Spleen (tissue), 11 donors: ENCODE data around the gene IRF2BPL. TPM values are rescaled to one million over a fixed set of nuclear protein-coding genes. Genes with fewer than 3 reads are reported as not detected.

Experiments
- DNase-seq: peaks from one replicate; pipeline ENCODE4 v3.0.0-alpha.2; 2020
- H3K27ac ChIP-seq, 8 donors: fragments of 200-600 bp; sonication (generic) in 7 of 8; 1 replicate in 4 of 8; 2 replicates in 4 of 8; pipeline versions ENCODE4 v1.5.0 to v1.8.0; 2016 to 2021; ENCODE audit warnings: inconsistent platforms in 4 of 8, mild to moderate bottlenecking in 4 of 8, moderate library complexity in 1 of 8
- H3K27me3 ChIP-seq, 7 donors: fragments of 200-600 bp; sonication (generic) in 6 of 7; replicated peaks in 1 of 7; 1 replicate in 4 of 7; 2 replicates in 3 of 7; pipeline versions ENCODE4 v1.5.0 to v1.8.0; 2016 to 2021; ENCODE audit warnings: inconsistent platforms in 3 of 7, mild to moderate bottlenecking in 1 of 7
- H3K36me3 ChIP-seq, 6 donors: fragments of 200-600 bp; sonication (generic) in 5 of 6; 1 replicate in 4 of 6; 2 replicates in 2 of 6; pipeline versions ENCODE4 v1.5.0 to v1.8.0; 2016 to 2021; ENCODE audit warnings: inconsistent platforms in 2 of 6
- H3K4me1 ChIP-seq, 6 donors: fragments of 200-600 bp; sonication (generic) in 5 of 6; 1 replicate in 3 of 6; 2 replicates in 3 of 6; pipeline versions ENCODE4 v1.5.0 to v1.8.0; 2016 to 2021; ENCODE audit warnings: inconsistent platforms in 3 of 6
- H3K4me3 ChIP-seq, 8 donors: fragments of 200-600 bp; sonication (generic) in 7 of 8; 1 replicate in 4 of 8; 2 replicates in 4 of 8; pipeline versions ENCODE4 v1.5.0 to v1.8.0; 2016 to 2021; ENCODE audit warnings: inconsistent platforms in 4 of 8, mild to moderate bottlenecking in 4 of 8, moderate library complexity in 2 of 8
- H3K9me3 ChIP-seq, 8 donors: fragments of 200-600 bp; sonication (generic) in 7 of 8; 1 replicate in 4 of 8; 2 replicates in 4 of 8; pipeline versions ENCODE4 v1.5.0 to v1.8.0; 2016 to 2021; ENCODE audit warnings: inconsistent platforms in 4 of 8
- CTCF ChIP-seq, 11 experiments: fragments of 200-600 bp in 7 of 11; fragments of 450-650 bp in 4 of 11; sonication (generic) in 4 of 11; IDR thresholded peaks in 8 of 11; conservative IDR thresholded peaks in 3 of 11; 1 replicate in 7 of 11; 2 replicates in 4 of 11; pipeline versions ENCODE4 v1.4.0 to v1.8.0; 2016 to 2021; ENCODE audit warnings: antibody characterized with exemption in 11 of 11, inconsistent platforms in 4 of 11, mild to moderate bottlenecking in 1 of 11
- POLR2A ChIP-seq, 3 donors: fragments of 450-650 bp; IDR thresholded peaks; one replicate each; pipeline ENCODE4 v1.5.1; 2017; ENCODE audit warnings: antibody characterized with exemption in 3 of 3, mild to moderate bottlenecking in 1 of 3
- POLR2AphosphoS5 ChIP-seq, 3 donors: sonication (generic); formaldehyde crosslinking; IDR thresholded peaks; one replicate each; pipeline ENCODE4 v1.5.1; 2017; ENCODE audit warnings: antibody characterized with exemption in 3 of 3
- WGBS, 5 donors: extraction: QIAGEN DNeasy Blood & Tissue Kit in 3 of 5; methylation state at CpG; one replicate each; pipeline versions ENCODE4 v1.1.5 to v1.1.7; 2013 to 2018; 5-methylcytosine and 5-hydroxymethylcytosine counted together
- intact Hi-C: fragments of 100-400 bp; cut with DNase I; formaldehyde crosslinking; loops from one replicate; pipeline ENCODE4 v1.15.0; 2023; ENCODE audit warnings: low total_unique reads
- polyA plus RNA-seq, 3 donors: library from polyadenylated mRNA; stranded (reverse); fragments of 200-250 nt; gene quantifications; one replicate each; pipeline ENCODE4 v1.2.1, GENCODE V29; 2013
- total RNA-seq, 7 donors: library from RNA; depleted of rRNA in 3 of 7; stranded (reverse); fragments of >200 nt in 3 of 7; fragmentation: NEBNext Ultra II Directional in 4 of 7; extraction: Animal tissue kit (Norgen Biotek cat#: 25700) in 4 of 7; gene quantifications; one replicate each; pipeline versions ENCODE4 v1.1.0 to v1.2.1, GENCODE V29; 2016 to 2021
- donor health status: healthy with polysubstance abuse.
- donor health status: DM: no; HTN: no; CAD: no; lungs with moderate emphysema.
- donor health status: DM: no; HTN: no; CAD: no.
- donor health status: Bipolar disorder and iron deficiency.
- donor health status: healthy.
- donor health status: DM: no; HTN: no; CAD: no.
- donor health status: DM: yes; HTN: yes; CAD: no.

Gene IRF2BPL
- total and polyA plus RNA-seq, 10 donors = 4.1 to 62.7 (median 46.2) TPM

GRCh38 chr14:77025744-77026165 lies 2.8 kb downstream of the IRF2BPL start:
- Histone ChIP-seq H3K4me1 (peaks cover 38 to 75% (median 67%) of the 10 kb centered on the region in 6 donors), H3K4me3 (peak overlapping the region; percentile 59 to 95 (median 70)), H3K36me3 (peaks cover 0 to 39% (median 9%) of the 10 kb centered on the region in 6 donors), H3K27ac (peak overlapping the region; percentile 97 to 100 (median 100)), H3K27me3 (no peaks in the 10 kb centered on the region), H3K9me3 (no peaks in the 10 kb centered on the region)
- intact Hi-C loops = loop anchor here (5.0 kb wide), 1 partner anchor 68 kb away; no protein-coding TSS in a partner anchor
- DNase-seq = peak; percentile 84
- TF ChIP-seq CTCF (IDR thresholded peaks at IDR 0.05 in 8 of 11, conservative IDR thresholded peaks at IDR 0.05 in 3 of 11) = no peak
- TF ChIP-seq POLR2AphosphoS5 (IDR thresholded peaks at IDR 0.05) = peak in 2 of 3 donors; percentile 52 to 67
- TF ChIP-seq POLR2A (IDR thresholded peaks at IDR 0.05) = no peak
- WGBS, 5 donors = 57 to 88% (median 73%) methylated on average over 24 to 42 of the region's 42 CpGs

- Histone ChIP-seq H3K27me3 (no peaks in the 10 kb centered on the region), H3K4me1 (peaks cover 33 to 60% (median 54%) of the 10 kb centered on the region in 6 donors), H3K4me3 (peak overlapping the region in 7 of 8 donors; percentile 22 to 95 (median 69)), H3K27ac (peak overlapping the region in 7 of 8 donors; percentile 51 to 100 (median 79)), H3K36me3 (peaks cover 0 to 39% (median 9%) of the 10 kb centered on the region in 6 donors), H3K9me3 (no peaks in the 10 kb centered on the region)
- WGBS, 5 donors = 29 to 46% (median 36%) methylated on average over 16 of the region's 16 CpGs
- intact Hi-C loops = no loop called here
- peak in 2 of 3 donors; percentile 53 to 57 for TF ChIP-seq POLR2AphosphoS5 (IDR thresholded peaks at IDR 0.05)
- no peak for TF ChIP-seq POLR2A (IDR thresholded peaks at IDR 0.05)
- no peak for TF ChIP-seq CTCF (IDR thresholded peaks at IDR 0.05 in 8 of 11, conservative IDR thresholded peaks at IDR 0.05 in 3 of 11)
- no peak for DNase-seq
Observed at GRCh38 chr14:77024171-77024691, 4.3 kb downstream of the IRF2BPL start.

GRCh38 chr14:77023001-77023996 lies 5.2 kb downstream of the IRF2BPL start:
- no peak for TF ChIP-seq POLR2A (IDR thresholded peaks at IDR 0.05)
- peak in 1 of 3 donors; percentile 40 for TF ChIP-seq POLR2AphosphoS5 (IDR thresholded peaks at IDR 0.05)
- TF ChIP-seq CTCF (IDR thresholded peaks at IDR 0.05 in 8 of 11, conservative IDR thresholded peaks at IDR 0.05 in 3 of 11) = peak in 1 of 11 experiments; percentile 15
- H3K4me3 ChIP-seq = peak overlapping the region in 4 of 8 donors; percentile 59 to 95 (median 73)
- H3K9me3 ChIP-seq = no peaks in the 10 kb centered on the region
- H3K36me3 ChIP-seq = peaks cover 0 to 39% (median 9%) of the 10 kb centered on the region in 6 donors
- intact Hi-C loops = no loop called here
- H3K4me1 ChIP-seq = peaks cover 30 to 54% (median 49%) of the 10 kb centered on the region in 6 donors
- H3K27me3 ChIP-seq = no peaks in the 10 kb centered on the region
- peak overlapping the region; percentile 30 to 100 (median 78) for H3K27ac ChIP-seq
- WGBS, 5 donors = 55 to 69% (median 68%) methylated on average over 17 of the region's 17 CpGs
- DNase-seq = no peak
